GM19467 (cell line): ENCODE measurements around the gene KANSL3.
"Not testable (repeated sequence)": the region's sequence is repeated elsewhere in the genome, so short reads cannot be mapped to it uniquely, and the experiment has no call there.

Source experiments
- ATAC-seq: cut with Tn5 transposase; IDR thresholded peaks from one replicate; pipeline ENCODE4 v1.9.1; 2021; ENCODE audit warnings: mild to moderate bottlenecking, moderate library complexity; ENCODE audit not compliant: unreplicated experiment

KANSL3 gene

GRCh38 chr2:96638144-96639121 is at the start of gene KANSL3:
Gene KANSL3, minus strand, starts transcription at chr2:96638312. Its CDS starts 1,177 bp downstream, at chr2:96637135.
- ATAC-seq: peak; percentile 65

- ATAC-seq: no peak
Observed at GRCh38 chr2:96687266-96687665, 49.2 kb upstream of the KANSL3 start.

GRCh38 chr2:96685577-96686459 is 47.7 kb upstream of the KANSL3 start:
- no peak for ATAC-seq

GRCh38 chr2:96684883-96685576 is 46.9 kb upstream of the KANSL3 start:
- no peak for ATAC-seq

GRCh38 chr2:96683972-96684820 is 46.1 kb upstream of the KANSL3 start:
- no peak for ATAC-seq

- no peak for ATAC-seq
Observed at GRCh38 chr2:96683307-96683706, 45.2 kb upstream of the KANSL3 start.

- ATAC-seq: no peak
Observed at GRCh38 chr2:96681540-96681939, 43.4 kb upstream of the KANSL3 start.

GRCh38 chr2:96680561-96681141 is 42.5 kb upstream of the KANSL3 start:
- no peak for ATAC-seq

GRCh38 chr2:96679848-96680247 is 41.7 kb upstream of the KANSL3 start:
- ATAC-seq: no peak

GRCh38 chr2:96669539-96670215 is 31.6 kb upstream of the KANSL3 start:
- no peak for ATAC-seq

- ATAC-seq: no peak
Observed at GRCh38 chr2:96668771-96669170, 30.7 kb upstream of the KANSL3 start.

GRCh38 chr2:96665717-96666116 is 27.6 kb upstream of the KANSL3 start:
- not testable (repeated sequence) for ATAC-seq

GRCh38 chr2:96665083-96665569 is 27.0 kb upstream of the KANSL3 start:
- no peak for ATAC-seq

GRCh38 chr2:96664366-96664925 is 26.3 kb upstream of the KANSL3 start:
- no peak for ATAC-seq

- ATAC-seq: no peak
Observed at GRCh38 chr2:96663829-96664228, 25.7 kb upstream of the KANSL3 start.

- no peak for ATAC-seq
Observed at GRCh38 chr2:96663177-96663576, 25.1 kb upstream of the KANSL3 start.

- no peak for ATAC-seq
Observed at GRCh38 chr2:96662360-96662759, 24.2 kb upstream of the KANSL3 start.

- no peak for ATAC-seq
Observed at GRCh38 chr2:96661324-96661723, 23.2 kb upstream of the KANSL3 start.

GRCh38 chr2:96656540-96656939 is 18.4 kb upstream of the KANSL3 start:
- ATAC-seq: no peak
